GM12891 (cell line): ENCODE results near the gene WWC2.

Experiments used
- PAX5 ChIP-seq: IDR thresholded peaks from 2 replicates; pipeline ENCODE4 v1.6.1; 2011; ENCODE audit warnings: low read length, moderate library complexity, mild to moderate bottlenecking; ENCODE audit not compliant: insufficient read depth, severe bottlenecking
- POLR2AphosphoS5 ChIP-seq: IDR thresholded peaks from 2 replicates; pipeline ENCODE4 v1.6.1; 2011; ENCODE audit warnings: low read depth, low read length, control low read depth

- TF ChIP-seq PAX5 (no peak), POLR2AphosphoS5 (no peak)
These were observed 238.8 kb downstream of the WWC2 start for GRCh38 chr4:183337833-183338232.
